Lower leg skin (tissue), 4 donors: ENCODE data around the gene WDR55. TPM values are rescaled to one million over a fixed set of nuclear protein-coding genes. Genes with fewer than 3 reads are reported as not detected.

Experiments used
- DNase-seq, 2 donors: peaks; one replicate each; pipeline ENCODE4 v3.0.0-alpha.2; 2019; ENCODE audit warnings: low spot score in 2 of 2
- H3K4me3 ChIP-seq: fragments of 200-600 bp; sonication (generic); 2 replicates; pipeline ENCODE4 v1.5.1; 2017; ENCODE audit warnings: mild to moderate bottlenecking, low read depth; ENCODE audit not compliant: poor library complexity, severe bottlenecking
- POLR2A ChIP-seq, 2 donors: fragments of 450-650 bp; IDR thresholded peaks; one replicate each; pipeline ENCODE4 v1.6.1; 2016 to 2017; ENCODE audit warnings: antibody characterized with exemption in 2 of 2, mild to moderate bottlenecking in 1 of 2, moderate library complexity in 1 of 2
- WGBS, 2 donors: methylation state at CpG; one replicate each; pipeline ENCODE4 v1.1.5; 2018; 5-methylcytosine and 5-hydroxymethylcytosine counted together
- intact Hi-C: fragments of 100-400 bp; cut with DNase I; formaldehyde crosslinking; loops from one replicate; pipeline ENCODE4 v1.15.0; 2023; ENCODE audit warnings: low total_unique reads
- total RNA-seq, 4 donors: library from RNA; depleted of rRNA; stranded (reverse); fragments of >200 nt; gene quantifications; one replicate each; pipeline ENCODE4 v1.1.0, GENCODE V29; 2016
- TF ChIP-seq, protein P1 (sequence below), 3 donors: fragments of 450-650 bp; IDR thresholded peaks; one replicate each; pipeline ENCODE4 v1.5.1; 2016; ENCODE audit warnings: antibody characterized with exemption in 3 of 3, mild to moderate bottlenecking in 3 of 3, moderate library complexity in 2 of 3

Gene WDR55
- total RNA-seq, 4 donors from 2014 or later: 19.7 to 26.1 (median 21.4) TPM

DNA sequence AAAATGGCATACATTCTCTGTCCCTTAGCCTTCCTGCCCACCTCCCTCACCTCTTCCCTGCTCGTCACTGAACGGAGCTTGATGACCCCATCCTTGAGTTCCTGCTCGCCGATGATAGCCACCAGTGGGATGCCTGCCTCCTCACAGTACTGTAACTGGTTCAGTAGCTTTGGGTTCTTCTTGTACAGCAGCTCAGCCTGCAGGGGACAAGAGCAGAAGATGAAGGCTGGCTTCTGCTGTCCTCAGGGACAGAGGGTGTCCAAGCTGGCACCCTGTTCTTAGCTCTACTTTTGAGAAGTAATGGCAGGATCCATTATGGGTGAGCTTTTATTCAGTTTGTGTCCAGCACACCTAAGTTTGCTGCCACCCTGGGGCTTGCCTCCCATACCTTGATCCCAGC lies 9.9 kb downstream of the WDR55 start:
- TF ChIP-seq, protein P1, sequence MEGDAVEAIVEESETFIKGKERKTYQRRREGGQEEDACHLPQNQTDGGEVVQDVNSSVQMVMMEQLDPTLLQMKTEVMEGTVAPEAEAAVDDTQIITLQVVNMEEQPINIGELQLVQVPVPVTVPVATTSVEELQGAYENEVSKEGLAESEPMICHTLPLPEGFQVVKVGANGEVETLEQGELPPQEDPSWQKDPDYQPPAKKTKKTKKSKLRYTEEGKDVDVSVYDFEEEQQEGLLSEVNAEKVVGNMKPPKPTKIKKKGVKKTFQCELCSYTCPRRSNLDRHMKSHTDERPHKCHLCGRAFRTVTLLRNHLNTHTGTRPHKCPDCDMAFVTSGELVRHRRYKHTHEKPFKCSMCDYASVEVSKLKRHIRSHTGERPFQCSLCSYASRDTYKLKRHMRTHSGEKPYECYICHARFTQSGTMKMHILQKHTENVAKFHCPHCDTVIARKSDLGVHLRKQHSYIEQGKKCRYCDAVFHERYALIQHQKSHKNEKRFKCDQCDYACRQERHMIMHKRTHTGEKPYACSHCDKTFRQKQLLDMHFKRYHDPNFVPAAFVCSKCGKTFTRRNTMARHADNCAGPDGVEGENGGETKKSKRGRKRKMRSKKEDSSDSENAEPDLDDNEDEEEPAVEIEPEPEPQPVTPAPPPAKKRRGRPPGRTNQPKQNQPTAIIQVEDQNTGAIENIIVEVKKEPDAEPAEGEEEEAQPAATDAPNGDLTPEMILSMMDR (IDR thresholded peaks at IDR 0.05): no peak
- no peak for TF ChIP-seq POLR2A (IDR thresholded peaks at IDR 0.05)
- 90 to 97% methylated on average over 4 of the region's 4 CpGs for WGBS, 2 donors
- no peak for DNase-seq
- H3K4me3 ChIP-seq: no peak overlapping the region
- intact Hi-C loops: no loop called here

DNA sequence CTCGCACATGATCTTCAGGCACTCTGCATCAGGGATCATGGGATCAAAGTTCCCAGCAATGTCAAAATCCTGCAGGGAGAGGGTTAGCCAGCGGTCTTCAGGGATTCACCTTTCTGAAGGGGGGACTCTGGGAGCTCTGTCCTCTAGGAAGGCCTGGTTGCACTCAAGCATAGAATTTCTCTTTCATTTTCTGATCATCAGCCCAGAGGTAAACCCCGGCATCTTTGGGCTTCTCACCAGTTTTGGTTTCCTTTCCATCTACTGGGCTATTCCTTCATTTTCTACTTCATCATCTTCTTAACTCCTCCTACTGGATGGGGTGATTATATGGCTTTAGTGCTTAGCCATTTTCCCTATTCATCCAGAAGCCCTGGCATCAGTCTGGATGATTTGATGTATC lies 13.2 kb downstream of the WDR55 start:
- intact Hi-C loops: no loop called here
- 96 to 100% methylated on average over 3 of the region's 3 CpGs for WGBS, 2 donors
- no peak for DNase-seq
- no peak for TF ChIP-seq POLR2A (IDR thresholded peaks at IDR 0.05)
- TF ChIP-seq, protein P1 (IDR thresholded peaks at IDR 0.05): no peak
- H3K4me3 ChIP-seq: no peak overlapping the region

DNA sequence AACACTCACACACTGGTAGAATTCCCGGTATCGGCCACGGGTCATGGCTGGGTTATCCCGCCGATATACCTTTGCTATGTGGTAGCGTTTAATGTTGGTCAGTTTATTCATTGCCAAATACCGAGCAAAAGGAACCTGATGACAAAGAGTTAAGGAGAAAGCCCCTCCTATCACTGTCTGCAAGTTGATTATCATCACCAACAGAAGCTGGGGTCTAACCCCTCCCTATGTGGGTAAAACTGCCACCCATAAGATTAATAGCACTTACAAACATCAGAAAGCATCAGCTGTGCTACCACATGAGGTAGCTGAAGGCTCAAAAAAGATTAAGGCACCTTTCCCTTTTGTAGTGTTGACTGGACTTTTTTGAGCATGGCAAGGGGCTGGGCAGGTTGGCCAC lies 14.3 kb downstream of the WDR55 start:
- intact Hi-C loops: no loop called here
- no peak for DNase-seq
- 94 to 98% methylated on average over 7 of the region's 7 CpGs for WGBS, 2 donors
- no peak for TF ChIP-seq POLR2A (IDR thresholded peaks at IDR 0.05)
- TF ChIP-seq, protein P1 (IDR thresholded peaks at IDR 0.05): no peak
- no peak overlapping the region for H3K4me3 ChIP-seq

DNA sequence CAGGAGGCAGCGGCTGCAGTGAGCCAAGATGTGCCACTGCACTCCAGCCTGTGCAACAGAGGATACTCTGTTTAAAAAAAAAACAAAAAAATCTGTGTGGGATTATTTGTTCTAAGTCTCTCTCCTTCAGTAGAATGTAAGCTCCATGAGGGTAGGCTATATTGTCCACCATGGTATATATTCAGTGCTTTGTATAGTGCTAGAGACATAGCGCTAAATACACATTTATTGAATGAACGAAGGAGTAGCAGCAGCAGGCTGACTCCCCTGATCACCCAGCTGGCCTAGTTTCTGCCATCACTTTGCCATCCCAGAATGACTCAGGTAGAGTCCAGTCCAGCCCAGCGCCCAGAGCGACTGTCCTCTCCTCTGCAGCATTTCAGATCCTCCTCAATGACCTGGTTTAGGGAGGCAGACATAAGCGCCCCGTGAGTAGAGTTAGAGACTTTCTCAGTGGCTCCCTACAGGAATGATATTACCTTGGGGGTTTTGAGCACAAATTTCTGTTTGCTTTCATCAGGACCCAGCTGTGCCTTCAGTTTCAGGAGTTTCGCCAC lies 25.8 kb downstream of the WDR55 start:
- WGBS, 2 donors: 51 to 52% methylated on average over 8 of the region's 8 CpGs
- peak overlapping the region; percentile 89 for H3K4me3 ChIP-seq
- DNase-seq: no peak
- no peak for TF ChIP-seq POLR2A (IDR thresholded peaks at IDR 0.05)
- TF ChIP-seq, protein P1 (IDR thresholded peaks at IDR 0.05): no peak
- intact Hi-C loops: no loop called here

DNA sequence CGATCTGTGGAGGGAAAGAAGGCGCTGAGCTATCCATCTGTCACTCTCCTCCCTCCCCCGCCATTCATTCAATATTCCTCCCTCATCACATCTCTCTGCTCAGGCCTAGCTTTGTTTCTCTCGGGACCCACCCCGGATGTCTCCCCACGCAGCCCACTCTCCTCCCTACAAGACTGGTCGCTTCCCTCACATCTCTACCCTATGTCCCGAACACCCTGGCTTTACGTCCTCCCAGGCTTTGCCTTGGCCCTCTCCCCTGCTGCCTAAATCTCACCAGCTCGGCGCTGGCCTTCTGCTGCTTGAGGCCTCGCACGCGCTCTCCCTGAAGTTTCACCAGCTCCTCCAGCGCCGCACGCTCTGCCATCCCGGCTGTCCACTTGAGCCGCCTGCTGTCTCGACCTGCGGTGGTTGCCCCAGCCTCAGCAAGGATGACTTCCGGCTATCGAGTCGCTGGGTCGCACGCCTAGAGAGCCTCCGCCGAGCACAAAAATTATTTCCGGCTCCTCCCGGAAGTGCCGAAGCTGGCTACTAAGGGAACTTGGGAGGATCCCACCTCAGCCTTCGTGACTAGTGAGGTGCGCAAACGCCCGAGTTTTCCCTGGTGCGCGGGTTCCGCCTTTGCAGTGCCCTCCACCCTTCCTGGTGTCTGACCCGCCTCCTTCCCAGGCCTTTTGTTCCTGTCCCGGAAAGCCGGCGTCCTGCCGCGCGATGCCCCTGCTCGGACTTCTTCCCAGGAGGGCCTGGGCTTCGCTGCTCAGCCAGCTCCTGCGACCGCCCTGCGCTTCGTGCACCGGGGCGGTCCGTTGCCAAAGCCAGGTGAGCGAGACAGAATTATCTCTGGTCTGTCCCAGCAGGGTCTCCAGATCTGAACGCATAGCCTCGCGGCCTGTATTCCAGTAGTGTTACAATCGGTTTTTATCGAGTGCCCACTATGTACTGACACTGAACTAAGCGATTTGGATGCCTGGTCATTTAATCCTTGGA lies 26.5 kb downstream of the WDR55 start, which contains the start of the genes HARS1 and HARS2:
HARS1 (minus strand) TSS at position 430 of the 984 bp plus-strand sequence; CDS start at position 364, 66 bp downstream.
HARS2 (plus strand) TSS at position 515 of the 984 bp plus-strand sequence; CDS start at position 709, 194 bp downstream.
- intact Hi-C loops: no loop called here
- H3K4me3 ChIP-seq: peak within 1 kb of the TSS; percentile 89
- peak; percentile 90 to 98 for DNase-seq
- TF ChIP-seq, protein P1 (IDR thresholded peaks at IDR 0.05): no peak
- TF ChIP-seq POLR2A (IDR thresholded peaks at IDR 0.05): no peak
- WGBS, 2 donors: 1% methylated on average over 52 to 55 of the region's 61 CpGs
